Measurements from ENCODE around the gene FIP1L1.

- TF ChIP-seq PRDM15 (CRISPR knock-in tag; IDR thresholded peaks at IDR 0.05) (no peak), POLR2AphosphoS5 (IDR thresholded peaks at IDR 0.05; ENCODE audit: low read length) (no peak), SREBF1 (IDR thresholded peaks at IDR 0.05; ENCODE audit: low read length) (no peak), CTCF (IDR thresholded peaks at IDR 0.05 in 2 of 3, conservative IDR thresholded peaks at IDR 0.05 in 1 of 3; ENCODE audit: control insufficient read depth in 2 of 3, extremely low read depth in 1 of 3, insufficient read depth in 1 of 3, low read depth in 3 of 3, low read length in 3 of 3) (no peak), EZH2 (IDR thresholded peaks at IDR 0.05; ENCODE audit: borderline replicate concordance, control insufficient read depth, low read depth, low read length) (no peak), SIX5 (IDR thresholded peaks at IDR 0.05; ENCODE audit: low read depth, low read length, severe bottlenecking) (no peak), REST (IDR thresholded peaks at IDR 0.05; ENCODE audit: low read depth, low read length) (no peak), HDGF (IDR thresholded peaks at IDR 0.05) (no peak), RFX5 (IDR thresholded peaks at IDR 0.05; ENCODE audit: low read depth, low read length) (no peak), ESRRA (IDR thresholded peaks at IDR 0.05; ENCODE audit: low read length) (no peak), SMC3 (IDR thresholded peaks at IDR 0.05; ENCODE audit: borderline replicate concordance, low read length) (no peak)
Measured at GRCh38 chr4:53483250-53483649, 105.8 kb downstream of the FIP1L1 start.

Data from GM12878 (cell line).